SU-DHL-6 (cell line): ENCODE data around the gene PRPF18.

Experiments used
- H2AFZ ChIP-seq: fragments of 200-600 bp; sonication (generic); 2 replicates; pipeline ENCODE4 v1.6.1; 2014; ENCODE audit warnings: low read depth, mild to moderate bottlenecking, moderate library complexity, mixed read lengths, antibody characterized with exemption, low read length; ENCODE audit not compliant: severe bottlenecking
- H3F3A ChIP-seq: fragments of 200-600 bp; shearing (Covaris generic); 2 replicates; pipeline ENCODE4 v1.6.0; 2016; ENCODE audit warnings: antibody characterized with exemption, mild to moderate bottlenecking; ENCODE audit not compliant: insufficient read depth
- H3K27ac ChIP-seq: fragments of 200-600 bp; sonication (generic); 2 replicates; pipeline ENCODE4 v1.5.1; 2016; ENCODE audit warnings: low read depth, mild to moderate bottlenecking, low read length, moderate library complexity, mixed read lengths
- H3K27me3 ChIP-seq: fragments of 200-600 bp; sonication (generic), shearing (Covaris generic); 2 replicates; pipeline ENCODE4 v1.6.0; 2014; ENCODE audit warnings: mild to moderate bottlenecking, low read length
- H3K36me3 ChIP-seq: fragments of 200-600 bp; sonication (generic); 2 replicates; pipeline ENCODE4 v1.6.1; 2014; ENCODE audit warnings: mild to moderate bottlenecking, low read length, mixed read lengths
- H3K4me2 ChIP-seq: fragments of 300-600, 200-600 bp; shearing (Covaris generic), sonication (generic); 2 replicates; pipeline ENCODE4 v1.6.0; 2014; ENCODE audit warnings: low read length, low read depth, mild to moderate bottlenecking; ENCODE audit not compliant: poor library complexity, severe bottlenecking
- H3K4me3 ChIP-seq: fragments of 200-600 bp; sonication (generic); 2 replicates; pipeline ENCODE4 v1.5.1; 2014; ENCODE audit warnings: antibody characterized with exemption, low read length, mild to moderate bottlenecking, mixed read lengths; ENCODE audit not compliant: insufficient read depth, poor library complexity, severe bottlenecking
- H3K79me2 ChIP-seq: fragments of 200-600 bp; sonication (generic); 2 replicates; pipeline ENCODE4 v1.6.1; 2014; ENCODE audit warnings: mild to moderate bottlenecking, low read length, moderate library complexity; ENCODE audit not compliant: insufficient read depth
- H3K9ac ChIP-seq: fragments of 200-600 bp; sonication (generic); 2 replicates; pipeline ENCODE4 v1.7.0; 2014; ENCODE audit warnings: mild to moderate bottlenecking, low read length
- H3K9me2 ChIP-seq: fragments of 200-600 bp; sonication (generic); replicated peaks from 2 replicates; pipeline ENCODE4 v1.6.1; 2014; ENCODE audit warnings: low read length; ENCODE audit not compliant: insufficient read depth
- H3K9me3 ChIP-seq: fragments of 200-600 bp; sonication (generic); 2 replicates; pipeline ENCODE4 v1.6.1; 2014; ENCODE audit warnings: low read length, mixed read lengths; ENCODE audit not compliant: insufficient read depth
- H4K20me1 ChIP-seq: fragments of 200-600 bp; sonication (generic); 2 replicates; pipeline ENCODE4 v1.6.1; 2014; ENCODE audit warnings: low read depth, mild to moderate bottlenecking, antibody characterized with exemption, low read length, moderate library complexity, mixed read lengths
- EZH2phosphoT487 ChIP-seq: fragments of 200-600 bp; sonication (generic), shearing (Covaris generic); conservative IDR thresholded peaks from 2 replicates; pipeline ENCODE4 v1.6.1; 2018; ENCODE audit warnings: mild to moderate bottlenecking, antibody characterized with exemption, low read length, moderate library complexity, mixed read lengths
- TF ChIP-seq, protein P1 (sequence below): fragments of 200-600 bp; sonication (generic); IDR thresholded peaks from one replicate; pipeline ENCODE4 v1.5.1; 2017; ENCODE audit warnings: antibody characterized with exemption, mild to moderate bottlenecking, low read length, moderate library complexity; ENCODE audit not compliant: insufficient read depth, poor library complexity, severe bottlenecking

The PRPF18 gene

DNA sequence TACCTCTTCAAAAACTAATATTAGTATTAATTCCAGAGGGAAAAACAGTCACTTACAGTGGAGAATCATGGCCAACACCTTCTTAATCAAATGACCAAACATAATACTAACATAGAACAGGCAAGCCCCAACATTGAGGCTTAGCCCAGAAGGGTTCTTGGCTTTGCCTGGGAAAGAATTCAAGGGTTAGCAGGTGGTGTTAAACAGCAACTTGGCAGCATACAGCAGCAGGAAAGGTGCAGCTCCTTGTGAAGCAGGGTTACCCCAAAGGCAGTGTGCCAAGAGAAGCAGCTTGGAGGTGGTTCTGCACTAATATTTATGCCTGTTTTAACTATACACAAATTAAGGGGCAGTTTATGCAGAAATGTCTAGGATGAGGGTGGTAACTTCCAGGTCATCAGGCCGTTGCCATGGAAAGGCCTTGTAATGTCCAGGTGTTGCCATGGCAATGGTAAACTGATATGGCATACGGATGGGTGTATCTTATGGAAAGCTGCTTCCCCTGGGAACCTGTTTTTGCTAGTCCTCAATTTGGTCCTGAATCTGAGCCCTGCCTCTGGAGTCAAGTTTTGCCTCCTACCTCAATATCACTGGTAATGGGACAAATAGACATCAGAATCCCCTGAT, 30.8 kb upstream of the PRPF18 start:
- H3K27ac ChIP-seq, result no peak overlapping the region
- no peaks in the 10 kb centered on the region for H4K20me1 ChIP-seq
- no peaks in the 10 kb centered on the region for H3K36me3 ChIP-seq
- H3F3A ChIP-seq, result no peaks in the 10 kb centered on the region
- no peak overlapping the region for H3K4me3 ChIP-seq
- H3K27me3 ChIP-seq, result no peaks in the 10 kb centered on the region
- H3K79me2 ChIP-seq, result no peaks in the 10 kb centered on the region
- H3K9me3 ChIP-seq, result no peaks in the 10 kb centered on the region
- TF ChIP-seq, protein P1, sequence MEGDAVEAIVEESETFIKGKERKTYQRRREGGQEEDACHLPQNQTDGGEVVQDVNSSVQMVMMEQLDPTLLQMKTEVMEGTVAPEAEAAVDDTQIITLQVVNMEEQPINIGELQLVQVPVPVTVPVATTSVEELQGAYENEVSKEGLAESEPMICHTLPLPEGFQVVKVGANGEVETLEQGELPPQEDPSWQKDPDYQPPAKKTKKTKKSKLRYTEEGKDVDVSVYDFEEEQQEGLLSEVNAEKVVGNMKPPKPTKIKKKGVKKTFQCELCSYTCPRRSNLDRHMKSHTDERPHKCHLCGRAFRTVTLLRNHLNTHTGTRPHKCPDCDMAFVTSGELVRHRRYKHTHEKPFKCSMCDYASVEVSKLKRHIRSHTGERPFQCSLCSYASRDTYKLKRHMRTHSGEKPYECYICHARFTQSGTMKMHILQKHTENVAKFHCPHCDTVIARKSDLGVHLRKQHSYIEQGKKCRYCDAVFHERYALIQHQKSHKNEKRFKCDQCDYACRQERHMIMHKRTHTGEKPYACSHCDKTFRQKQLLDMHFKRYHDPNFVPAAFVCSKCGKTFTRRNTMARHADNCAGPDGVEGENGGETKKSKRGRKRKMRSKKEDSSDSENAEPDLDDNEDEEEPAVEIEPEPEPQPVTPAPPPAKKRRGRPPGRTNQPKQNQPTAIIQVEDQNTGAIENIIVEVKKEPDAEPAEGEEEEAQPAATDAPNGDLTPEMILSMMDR, result no peak
- TF ChIP-seq EZH2phosphoT487, result no peak
- H2AFZ ChIP-seq, result no peak overlapping the region
- H3K4me2 ChIP-seq, result no peak overlapping the region
- H3K9ac ChIP-seq, result no peak overlapping the region
- H3K9me2 ChIP-seq, result no peaks in the 10 kb centered on the region

GRCh38 chr10:13559124-13559700, 27.6 kb upstream of the PRPF18 start:
- Histone ChIP-seq H3K79me2 (no peaks in the 10 kb centered on the region), H2AFZ (no peak overlapping the region), H3K9me3 (no peaks in the 10 kb centered on the region), H3K9me2 (no peaks in the 10 kb centered on the region), H3K27me3 (no peaks in the 10 kb centered on the region), H4K20me1 (no peaks in the 10 kb centered on the region), H3K36me3 (no peaks in the 10 kb centered on the region), H3K4me2 (no peak overlapping the region), H3F3A (no peaks in the 10 kb centered on the region), H3K27ac (no peak overlapping the region), H3K4me3 (no peak overlapping the region), H3K9ac (no peak overlapping the region)
- TF ChIP-seq, protein P1, result no peak
- TF ChIP-seq EZH2phosphoT487, result no peak

DNA sequence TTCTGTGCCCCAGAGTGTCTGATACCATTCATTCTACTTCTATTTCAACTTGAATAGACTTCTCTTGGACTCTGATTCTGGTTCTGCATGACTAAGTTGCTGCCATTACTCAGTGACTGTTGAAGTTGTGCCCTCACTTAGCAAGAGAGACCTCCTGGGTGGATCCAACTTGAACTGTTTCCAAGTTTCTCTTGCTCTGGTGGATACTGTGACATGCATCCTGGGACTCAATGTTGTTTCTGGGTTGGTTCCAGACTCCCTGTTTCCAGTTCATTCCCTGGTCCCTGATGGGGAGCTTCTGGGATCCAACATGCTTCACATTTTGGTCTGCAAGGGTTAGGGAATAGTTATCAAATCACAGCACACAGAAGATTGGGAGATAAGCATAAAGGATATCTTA, 26.2 kb upstream of the PRPF18 start:
- Histone ChIP-seq H3K9ac (no peak overlapping the region), H2AFZ (no peak overlapping the region), H3K27me3 (no peaks in the 10 kb centered on the region), H3K9me3 (no peaks in the 10 kb centered on the region), H3K4me3 (no peak overlapping the region), H3F3A (no peaks in the 10 kb centered on the region), H3K9me2 (no peaks in the 10 kb centered on the region), H4K20me1 (no peaks in the 10 kb centered on the region), H3K27ac (no peak overlapping the region), H3K36me3 (no peaks in the 10 kb centered on the region), H3K4me2 (no peak overlapping the region), H3K79me2 (no peaks in the 10 kb centered on the region)
- TF ChIP-seq, protein P1, result no peak
- no peak for TF ChIP-seq EZH2phosphoT487
